ENCODE measurements around the gene GPR63.
"Not testable (repeated sequence)": the region's sequence is repeated elsewhere in the genome, so short reads cannot be mapped to it uniquely, and the experiment has no call there.

Gene GPR63

DNA sequence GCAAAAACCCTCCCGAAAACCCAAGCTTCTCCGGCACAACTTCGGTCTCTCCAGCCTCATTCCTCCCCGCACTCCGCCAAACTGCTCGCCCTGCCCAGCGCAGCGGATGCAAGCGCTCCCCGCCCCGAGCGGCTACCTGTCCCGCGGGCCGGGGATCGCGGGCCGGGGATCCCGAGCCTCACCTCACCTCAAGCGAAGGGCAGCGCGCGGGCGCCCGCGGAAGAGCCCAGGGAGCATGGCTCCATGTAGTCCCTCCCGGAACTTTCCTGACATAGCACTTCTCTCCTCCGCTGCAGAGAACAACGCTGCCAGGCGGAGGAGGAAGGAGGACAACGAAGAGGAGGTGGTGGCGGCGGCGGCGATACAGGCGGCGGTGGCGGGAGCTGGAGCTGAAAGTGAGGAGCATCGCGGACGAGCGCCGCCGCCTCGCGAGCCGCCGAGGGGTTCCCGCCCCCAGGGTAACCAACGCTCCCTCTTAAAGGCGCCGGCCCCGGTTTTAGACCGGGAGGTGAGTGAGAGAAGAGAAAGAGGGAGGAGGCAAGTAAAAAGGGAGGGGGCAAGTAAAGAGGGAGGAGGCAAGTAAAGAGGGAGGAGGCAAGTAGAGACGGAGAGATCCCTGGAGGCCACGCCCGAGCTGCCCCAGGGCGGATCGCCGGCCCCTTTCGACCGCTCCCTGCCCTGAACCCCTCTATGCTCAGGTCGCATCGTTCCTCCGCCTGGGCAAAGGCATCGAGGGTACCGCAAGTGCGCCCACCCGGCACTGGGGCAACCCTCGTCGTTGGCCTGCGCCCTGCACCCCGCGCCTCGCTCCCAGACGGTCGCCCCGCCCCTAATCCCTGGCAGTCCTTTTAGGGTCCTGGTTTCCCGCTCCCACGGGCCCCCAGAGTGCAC lies at the start of gene GPR63:
TSS of gene GPR63 (minus strand) at position 397 of the 891 bp plus-strand sequence. CDS start 37,746 bp downstream, outside the sequence.
- peak; percentile 32 to 43 for DNase-seq (ENCODE audit: low read depth in 1 of 2, low spot score in 1 of 2)

DNA sequence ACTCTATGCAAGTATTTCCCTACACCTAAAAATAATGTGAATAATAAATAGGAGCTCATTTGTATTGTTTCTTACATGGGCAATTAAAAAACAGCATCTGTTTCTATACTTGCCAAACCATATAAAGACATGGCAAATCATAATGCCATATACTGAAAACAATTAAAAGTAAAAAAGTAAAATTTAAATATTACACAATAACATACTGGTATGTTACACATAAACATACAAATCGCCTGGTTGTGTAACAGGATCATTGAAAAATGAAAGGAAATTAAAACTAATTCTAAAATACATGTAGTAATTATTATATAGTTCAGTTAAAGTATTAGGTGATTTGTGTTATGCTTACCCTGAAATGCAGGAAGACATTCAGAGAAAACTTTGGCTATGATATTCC lies 49.2 kb upstream of the GPR63 start:
- no peak for DNase-seq (ENCODE audit: low read depth in 1 of 2, low spot score in 1 of 2)

GRCh38 chr6:96885187-96885631 lies 47.9 kb upstream of the GPR63 start:
- DNase-seq (ENCODE audit: low read depth in 1 of 2, low spot score in 1 of 2) = not testable (repeated sequence)

DNA sequence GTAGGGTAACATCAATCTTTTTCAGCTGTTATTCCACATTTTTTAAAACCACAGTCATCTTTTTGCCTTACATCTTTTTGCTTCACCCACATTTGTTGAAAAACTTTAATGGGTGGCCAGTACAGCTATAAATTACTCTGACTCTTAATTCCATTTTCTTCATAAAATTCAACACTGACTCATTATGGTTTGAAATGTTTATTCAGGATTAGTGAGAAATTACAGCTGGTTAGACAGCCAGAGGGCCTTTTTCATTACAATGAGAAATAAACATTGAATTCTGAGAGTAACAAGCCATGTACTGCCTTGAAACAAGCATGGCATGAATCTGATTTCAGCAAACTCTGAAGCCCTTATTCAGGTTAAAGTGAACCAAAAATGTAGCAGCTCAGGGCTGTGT lies 40.9 kb upstream of the GPR63 start:
- no peak for DNase-seq (ENCODE audit: low read depth in 1 of 2, low spot score in 1 of 2)

DNA sequence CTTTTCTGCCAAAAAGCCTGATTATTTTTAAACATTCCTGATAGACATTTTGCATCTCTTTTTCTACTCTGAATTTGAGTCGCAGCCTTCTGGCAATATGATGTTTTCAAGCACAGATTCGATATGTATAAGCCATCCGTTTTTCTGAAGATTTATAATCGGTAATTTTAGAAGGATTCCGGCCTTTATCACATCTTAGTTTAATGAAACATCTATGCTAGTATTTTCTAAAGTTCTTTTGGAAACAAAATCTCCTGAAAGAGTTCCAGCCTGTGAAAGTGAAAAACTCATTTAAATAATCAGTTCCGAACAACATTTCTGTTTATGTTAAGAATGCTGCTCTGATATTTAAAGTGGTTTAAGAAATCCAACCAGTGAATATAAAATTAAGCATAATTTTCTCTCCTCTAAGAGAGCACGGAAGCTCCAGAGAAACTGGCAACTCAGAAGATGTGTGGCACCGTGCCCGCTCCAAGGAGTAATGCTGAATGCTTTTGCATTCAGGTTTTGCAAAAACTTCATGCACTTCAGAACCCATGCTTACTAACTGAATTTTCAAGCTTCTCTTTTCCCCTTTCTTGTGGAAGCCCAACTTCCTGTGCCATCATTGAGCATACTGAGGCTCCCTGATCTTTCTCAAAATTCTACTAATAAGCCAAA lies 39.7 kb upstream of the GPR63 start:
- DNase-seq (ENCODE audit: low read depth in 1 of 2, low spot score in 1 of 2) = no peak

- DNase-seq (ENCODE audit: low read depth in 1 of 2, low spot score in 1 of 2) = no peak
These were observed 35.7 kb upstream of the GPR63 start for GRCh38 chr6:96872976-96873375.

DNA sequence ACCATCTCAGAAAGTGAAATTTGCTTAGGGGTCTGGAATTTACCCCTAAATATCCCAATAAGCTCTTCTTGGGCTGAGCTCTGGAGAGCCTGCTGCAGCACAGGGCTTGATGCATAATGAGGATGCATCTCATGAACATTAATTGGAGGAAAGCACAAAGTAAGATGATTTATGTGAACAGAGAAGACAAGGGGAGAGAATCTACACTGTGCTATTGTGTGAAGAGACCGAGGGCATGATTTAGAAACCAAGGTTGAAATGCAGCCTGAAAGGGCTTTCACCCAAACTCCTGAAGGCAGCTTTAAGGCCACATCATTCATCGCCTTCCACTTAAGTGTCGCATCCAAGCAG lies 27.8 kb upstream of the GPR63 start:
- DNase-seq (ENCODE audit: low read depth in 1 of 2, low spot score in 1 of 2) = no peak

DNA sequence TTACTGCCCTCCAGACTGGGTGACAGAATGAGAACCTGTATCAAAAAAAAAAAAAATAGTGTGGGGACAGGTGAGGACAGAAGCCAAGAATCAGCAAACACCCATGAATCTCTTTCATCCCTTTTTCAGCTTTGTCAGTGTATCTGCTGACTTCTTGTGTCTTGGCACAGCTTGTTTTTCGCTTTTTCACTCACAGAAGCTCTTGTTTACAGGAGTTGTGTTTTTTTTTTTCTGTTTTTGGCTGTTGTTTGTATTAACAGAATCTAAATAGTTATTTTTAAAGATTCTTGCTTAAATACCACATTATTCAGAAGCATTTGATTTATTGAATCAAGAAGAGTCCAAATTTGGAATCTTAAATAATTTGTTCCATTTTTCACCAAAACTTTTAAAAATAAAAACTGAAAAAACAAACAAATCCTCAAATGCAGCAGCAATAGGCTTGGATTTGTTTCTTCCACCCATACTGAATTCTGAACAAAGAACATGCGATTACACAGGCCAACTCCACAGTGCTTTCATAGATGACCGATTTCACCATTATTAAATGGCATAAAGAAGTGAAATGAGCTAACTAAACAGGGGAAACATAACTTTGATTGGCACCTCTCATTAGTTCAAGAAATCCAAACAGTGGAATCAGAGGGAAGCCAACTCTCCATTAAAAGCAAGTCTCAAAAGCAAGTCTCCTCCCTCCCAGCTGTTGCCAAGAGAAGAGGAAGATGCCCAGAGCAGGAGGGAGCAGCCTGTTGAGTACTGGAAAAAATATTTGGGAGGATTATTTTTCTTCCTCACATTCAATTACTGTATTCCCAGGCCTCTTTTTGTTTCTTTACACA lies 27.2 kb upstream of the GPR63 start:
- no peak for DNase-seq (ENCODE audit: low read depth in 1 of 2, low spot score in 1 of 2)

DNA sequence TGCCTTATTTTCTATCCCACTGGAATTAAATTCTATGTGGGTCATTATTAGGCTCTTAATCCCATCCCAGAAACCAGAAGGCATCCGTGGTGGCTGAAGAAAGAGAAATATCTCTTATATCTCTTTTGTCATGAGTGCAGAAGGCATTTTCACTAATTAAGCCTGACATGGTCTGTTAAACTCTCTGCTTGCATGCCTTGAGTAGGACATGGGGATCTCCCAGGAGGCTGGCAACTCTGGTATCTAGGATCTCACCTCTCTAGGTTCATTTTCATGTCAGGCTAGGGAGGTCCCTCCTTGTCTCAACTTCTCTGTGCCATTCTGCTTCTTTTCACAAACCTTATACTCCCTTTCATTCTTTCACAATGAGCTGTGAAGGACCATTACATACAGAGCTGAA lies 25.3 kb upstream of the GPR63 start:
- DNase-seq (ENCODE audit: low read depth in 1 of 2, low spot score in 1 of 2) = no peak

GRCh38 chr6:96861588-96861987 lies 24.3 kb upstream of the GPR63 start:
- no peak for DNase-seq (ENCODE audit: low read depth in 1 of 2, low spot score in 1 of 2)

GRCh38 chr6:96856856-96857255 lies 19.6 kb upstream of the GPR63 start:
- DNase-seq (ENCODE audit: low read depth in 1 of 2, low spot score in 1 of 2) = no peak

GRCh38 chr6:96853083-96853482 lies 15.8 kb upstream of the GPR63 start:
- no peak for DNase-seq (ENCODE audit: low read depth in 1 of 2, low spot score in 1 of 2)

DNA sequence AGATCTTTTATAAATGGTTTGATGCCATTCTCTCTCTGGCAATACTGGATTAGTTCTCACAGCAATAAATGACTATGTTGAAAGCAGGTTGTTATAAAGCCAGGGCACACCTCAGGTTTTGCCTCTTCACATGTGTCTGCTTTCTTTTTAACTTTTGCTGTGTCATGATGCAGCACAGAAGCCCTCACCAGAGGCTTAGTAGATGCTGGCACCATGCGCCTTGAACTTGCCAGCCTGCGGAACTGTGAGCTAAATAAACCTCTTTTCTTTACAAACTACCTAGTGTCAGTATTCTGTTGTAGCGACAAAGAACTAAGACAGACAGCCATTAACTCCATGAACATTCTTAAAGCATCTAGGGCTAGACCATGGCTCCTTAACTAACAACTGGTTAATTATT lies 15.3 kb upstream of the GPR63 start:
- DNase-seq (ENCODE audit: low read depth in 1 of 2, low spot score in 1 of 2) = no peak

- no peak for DNase-seq (ENCODE audit: low read depth in 1 of 2, low spot score in 1 of 2)
These were observed 14.6 kb upstream of the GPR63 start for GRCh38 chr6:96851858-96852257.

- no peak for DNase-seq (ENCODE audit: low read depth in 1 of 2, low spot score in 1 of 2)
These were observed 12.3 kb upstream of the GPR63 start for GRCh38 chr6:96849615-96850014.

- DNase-seq (ENCODE audit: low read depth in 1 of 2, low spot score in 1 of 2) = no peak
These were observed 7.3 kb upstream of the GPR63 start for GRCh38 chr6:96844530-96844929.

DNA sequence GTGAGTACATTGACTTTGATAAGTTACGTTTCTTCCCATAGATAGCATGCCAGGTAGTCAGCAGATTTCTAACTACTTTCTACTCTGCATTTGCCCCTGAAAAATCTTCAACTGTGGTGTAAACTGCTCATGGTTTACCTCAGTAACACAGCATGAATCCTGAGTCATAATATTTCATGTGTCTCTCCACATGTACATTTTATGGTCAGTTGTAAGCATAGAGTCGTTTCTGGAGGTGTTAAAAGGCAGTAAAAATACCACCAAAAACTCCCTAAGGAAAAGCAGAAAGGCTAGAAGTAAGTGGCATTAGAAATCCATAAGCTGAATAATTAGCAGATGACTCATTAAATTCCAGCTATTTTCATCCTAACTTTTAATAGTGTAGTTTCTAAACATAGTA lies 4.1 kb upstream of the GPR63 start:
- no peak for DNase-seq (ENCODE audit: low read depth in 1 of 2, low spot score in 1 of 2)

DNA sequence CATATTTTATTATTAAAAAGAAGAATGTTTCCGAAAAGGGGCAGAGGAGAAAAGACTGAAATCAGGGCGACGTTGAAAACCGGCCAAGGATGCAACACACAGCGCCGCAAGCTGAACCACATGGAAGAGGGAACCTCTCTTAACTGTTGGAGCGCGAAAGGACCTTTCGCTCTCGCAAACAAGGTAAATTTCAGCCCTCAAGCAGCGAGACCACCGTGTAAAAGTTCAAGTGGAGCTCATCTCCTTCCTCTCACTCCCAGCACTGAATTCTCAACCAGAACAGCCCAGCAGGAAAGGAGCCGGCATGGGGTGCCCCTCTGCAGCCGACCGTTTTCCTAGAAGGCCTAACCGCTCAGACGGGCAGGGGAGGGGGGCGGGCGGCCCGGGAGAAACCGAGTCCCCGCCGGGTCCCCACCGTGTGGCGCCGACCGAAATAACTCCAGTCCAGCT lies 621 bp downstream of the GPR63 start:
- DNase-seq (ENCODE audit: low read depth in 1 of 2, low spot score in 1 of 2) = no peak

DNA sequence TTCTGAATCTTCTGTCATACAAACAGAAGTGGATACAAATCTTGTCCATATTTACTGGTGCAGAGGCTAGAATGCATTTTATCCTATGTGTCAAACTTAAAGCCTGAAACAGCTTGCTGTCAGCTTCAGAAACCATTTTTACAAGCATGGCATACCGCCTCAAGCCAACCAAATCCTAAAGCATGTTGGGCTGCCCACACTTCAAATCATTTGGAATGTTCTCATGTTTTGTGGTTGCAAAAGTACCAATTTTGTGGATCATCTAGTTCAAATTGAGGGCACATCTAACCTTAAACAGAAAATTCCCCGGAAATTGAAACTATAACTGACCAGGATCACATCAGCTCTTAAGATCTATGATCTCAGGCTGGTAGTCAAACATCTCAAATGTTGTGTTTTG lies 3.2 kb downstream of the GPR63 start:
- no peak for DNase-seq (ENCODE audit: low read depth in 1 of 2, low spot score in 1 of 2)

- DNase-seq (ENCODE audit: low read depth in 1 of 2, low spot score in 1 of 2) = no peak
These were observed 4.5 kb downstream of the GPR63 start for GRCh38 chr6:96832780-96833179.

- DNase-seq (ENCODE audit: low read depth in 1 of 2, low spot score in 1 of 2) = no peak
These were observed 10.4 kb downstream of the GPR63 start for GRCh38 chr6:96826865-96827264.

DNA sequence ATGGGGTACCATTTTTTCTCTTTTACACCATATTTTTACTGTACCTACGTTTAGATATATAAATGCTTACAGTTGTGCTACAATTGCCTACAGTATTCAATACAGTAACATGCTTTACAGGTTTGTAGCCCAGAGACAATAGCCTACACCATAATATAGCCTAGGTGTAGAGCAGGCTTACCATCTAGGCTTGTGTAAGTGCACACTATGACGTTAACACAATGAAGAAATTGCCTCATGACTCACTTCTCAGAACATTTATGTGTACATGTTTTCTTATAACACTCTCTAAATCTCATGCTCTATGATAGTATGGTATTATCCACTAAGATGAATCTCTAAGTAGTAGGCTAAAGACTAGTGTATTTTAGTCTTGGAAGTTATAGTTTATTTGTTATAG lies 13.5 kb downstream of the GPR63 start:
- no peak for DNase-seq (ENCODE audit: low read depth in 1 of 2, low spot score in 1 of 2)
